Endothelial cell of umbilical vein (primary cell): ENCODE results near the gene RPRD1A. TPM values are rescaled to one million over a fixed set of nuclear protein-coding genes. Genes with fewer than 3 reads are reported as not detected.
"Not testable (repeated sequence)": the region's sequence is repeated elsewhere in the genome, so short reads cannot be mapped to it uniquely, and the experiment has no call there.

Experiments used
- BruUV-seq: library from RNA; stranded (reverse); fragments of 400-500 nt; replicated peaks from 2 replicates; lab custom pipeline; 2021; lab: Mats Ljungman, UMichigan
- CTCF ChIA-PET: fragments of 300-600, 350-600 bp; sonication (Branson Sonifier 250); formaldehyde crosslinking; loops from one replicate; lab custom pipeline; 2021; ENCODE audit warnings: antibody characterized with exemption, inconsistent platforms; lab: Charles Lee
- POLR2A ChIA-PET: fragments of 300-600, 350-600 bp; sonication (Branson Sonifier 250); formaldehyde crosslinking; loops from one replicate; lab custom pipeline; 2021; ENCODE audit warnings: antibody characterized with exemption, inconsistent platforms; lab: Charles Lee
- DNase-seq: peaks from one replicate; pipeline ENCODE4 v3.0.0-alpha.2; 2011; ENCODE audit warnings: low read depth, low spot score
- FAIRE-seq: peaks from 2 replicates; lab custom pipeline; 2011; peaks lifted over from hg19 to GRCh38; lab: Jason Lieb, UNC
- H2AFZ ChIP-seq: 2 replicates; pipeline ENCODE4 v1.6.0; 2012; ENCODE audit warnings: low read depth, low read length, control low read depth, inconsistent platforms
- H3K27ac ChIP-seq: 2 replicates; pipeline ENCODE4 v1.5.1; 2011; ENCODE audit warnings: low read depth, mild to moderate bottlenecking, control low read depth, low read length, moderate library complexity; ENCODE audit not compliant: insufficient read depth
- H3K27me3 ChIP-seq, 2 experiments: 2 replicates each; pipeline versions ENCODE4 v1.6.0 to v1.6.1; 2011; ENCODE audit warnings: low read length in 2 of 2, mixed read lengths in 1 of 2; ENCODE audit not compliant: control insufficient read depth in 2 of 2, insufficient read depth in 2 of 2
- H3K36me3 ChIP-seq, 2 experiments: 2 replicates in 1 of 2; 3 replicates in 1 of 2; pipeline ENCODE4 v1.5.1; 2011; ENCODE audit warnings: low read length in 2 of 2, mild to moderate bottlenecking in 1 of 2, moderate library complexity in 1 of 2; ENCODE audit not compliant: control insufficient read depth in 2 of 2, insufficient read depth in 2 of 2; ENCODE audit errors: extremely low read depth in 1 of 2
- H3K4me1 ChIP-seq: 3 replicates; pipeline ENCODE4 v1.5.1; 2011; ENCODE audit warnings: mild to moderate bottlenecking, low read length; ENCODE audit not compliant: control insufficient read depth, insufficient read depth; ENCODE audit errors: extremely low read depth
- H3K4me2 ChIP-seq: 2 replicates; pipeline ENCODE4 v1.6.1; 2011; ENCODE audit warnings: low read length, control low read depth, mixed read lengths; ENCODE audit not compliant: insufficient read depth
- H3K4me3 ChIP-seq, 3 experiments: fragments of 200-600 bp in 1 of 3; sonication (generic), shearing (Covaris generic) in 1 of 3; replicated peaks in 1 of 3; 2 replicates each; pipeline ENCODE4 v1.5.1; 2011 to 2016; ENCODE audit warnings: control low read depth in 3 of 3, low read length in 3 of 3, mild to moderate bottlenecking in 2 of 3, inconsistent platforms in 1 of 3, low read depth in 1 of 3, moderate library complexity in 1 of 3; ENCODE audit not compliant: insufficient read depth in 1 of 3
- H3K79me2 ChIP-seq: 2 replicates; pipeline ENCODE4 v1.6.0; 2012; ENCODE audit warnings: low read length, inconsistent platforms; ENCODE audit not compliant: control insufficient read depth, insufficient read depth
- H3K9ac ChIP-seq: replicated peaks from 2 replicates; pipeline ENCODE3; 2011; ENCODE audit warnings: low read length, control low read depth; ENCODE audit not compliant: insufficient read depth; ENCODE audit errors: extremely low read depth
- H3K9me1 ChIP-seq: replicated peaks from 3 replicates; pipeline ENCODE4 v1.6.0; 2011; ENCODE audit warnings: mild to moderate bottlenecking, low read length; ENCODE audit not compliant: control insufficient read depth, insufficient read depth; ENCODE audit errors: extremely low read depth
- H3K9me3 ChIP-seq: replicated peaks from 2 replicates; pipeline ENCODE4 v1.5.1; 2012; ENCODE audit warnings: low read length, inconsistent platforms; ENCODE audit not compliant: control insufficient read depth, insufficient read depth
- H4K20me1 ChIP-seq: replicated peaks from 2 replicates; pipeline ENCODE3; 2011; ENCODE audit warnings: mild to moderate bottlenecking, low read length; ENCODE audit not compliant: control insufficient read depth, insufficient read depth; ENCODE audit errors: extremely low read depth
- FOS ChIP-seq: IDR thresholded peaks from 2 replicates; pipeline ENCODE4 v1.6.1; 2011; ENCODE audit warnings: mild to moderate bottlenecking, low read length, moderate library complexity, borderline replicate concordance; ENCODE audit not compliant: insufficient read depth
- JUN ChIP-seq: IDR thresholded peaks from 2 replicates; pipeline ENCODE4 v1.6.1; 2011; ENCODE audit warnings: borderline replicate concordance, low read depth; ENCODE audit not compliant: insufficient read length, insufficient read depth
- MYC ChIP-seq: IDR thresholded peaks from one replicate; pipeline ENCODE4 v1.6.1; 2011; ENCODE audit warnings: mild to moderate bottlenecking, low read depth, low read length
- POLR2A ChIP-seq: IDR thresholded peaks from 2 replicates; pipeline ENCODE4 v1.6.1; 2012; ENCODE audit warnings: low read depth, mild to moderate bottlenecking, control low read depth, low read length
- POLR2AphosphoS5 ChIP-seq: IDR thresholded peaks from 2 replicates; pipeline ENCODE4 v1.6.1; 2012; ENCODE audit warnings: low read depth, mild to moderate bottlenecking, control low read depth, low read length, moderate library complexity; ENCODE audit not compliant: insufficient read depth
- dilution Hi-C: fragments of 300-500 bp; cut with MboI; formaldehyde crosslinking; loops from one replicate; pipeline ENCODE4 v1.15.0; 2019; ENCODE audit warnings: low sequenced_read_pairs; ENCODE audit not compliant: extremely low pct_ligation_motif_present
- intact Hi-C: fragments of 100-400 bp; cut with micrococcal nuclease; formaldehyde crosslinking; loops from one replicate; pipeline ENCODE4 v1.10.0; 2022
- polyA plus RNA-seq, 4 experiments: library from polyadenylated mRNA; depleted of rRNA in 3 of 4; stranded (reverse) in 3 of 4; unstranded in 1 of 4; fragments of >200 nt; gene quantifications; 2 replicates each; pipeline versions ENCODE4 v1.2.1 to v1.2.3, GENCODE V29; 2011 to 2012; ENCODE audit warnings: missing spikeins in 1 of 4
- total RNA-seq: library from RNA; stranded (reverse); gene quantifications from 2 replicates; pipeline ENCODE4 v1.2.3, GENCODE V29; 2021

Gene RPRD1A
- total and polyA plus RNA-seq, 2 donors (not counting 3 experiments of a cell fraction or from before 2014, with no cell fraction given): 13.5 to 50.7 TPM

- DNase-seq (no peak), FAIRE-seq (no peak)
- H4K20me1 ChIP-seq: no peaks in the 10 kb centered on the region
- TF ChIP-seq FOS: no peak
- no peak for TF ChIP-seq POLR2A
- TF ChIP-seq JUN: no peak
- TF ChIP-seq POLR2AphosphoS5: no peak
- no peak for TF ChIP-seq MYC
- no peaks in the 10 kb centered on the region for H3K79me2 ChIP-seq
- no peaks in the 10 kb centered on the region for H3K9me1 ChIP-seq
- no peaks in the 10 kb centered on the region for H3K4me1 ChIP-seq
- no peak overlapping the region for H3K27ac ChIP-seq
- H3K9me3 ChIP-seq: no peaks in the 10 kb centered on the region
- H3K36me3 ChIP-seq: no peaks in the 10 kb centered on the region
- H3K27me3 ChIP-seq: peaks cover 0 to 9% of the 10 kb centered on the region in 2 experiments
- CTCF ChIA-PET: interaction anchor here (0.6 to 1.6 kb wide), 2 partner anchors 12 to 190 kb away, joined by 3 to 5 read pairs; no protein-coding TSS in a partner anchor
- H2AFZ ChIP-seq: no peak overlapping the region
- no peak overlapping the region for H3K4me2 ChIP-seq
- H3K9ac ChIP-seq: no peak overlapping the region
- intact Hi-C loops: no loop called here
- BruUV-seq: no TSS peak
- no peak overlapping the region for H3K4me3 ChIP-seq
- POLR2A ChIA-PET: no interaction called here
- dilution Hi-C loops: no loop called here
Measured at GRCh38 chr18:36083729-36084128, 16.4 kb upstream of the RPRD1A start.

GRCh38 chr18:36081118-36081517, 13.8 kb upstream of the RPRD1A start:
- H3K9me1 ChIP-seq, H3K27ac ChIP-seq, H3K4me2 ChIP-seq, POLR2A ChIA-PET, H3K79me2 ChIP-seq, CTCF ChIA-PET, H3K9ac ChIP-seq, H2AFZ ChIP-seq, H3K9me3 ChIP-seq, dilution Hi-C loops, BruUV-seq, FAIRE-seq, intact Hi-C loops, DNase-seq, H4K20me1 ChIP-seq, H3K4me3 ChIP-seq, H3K4me1 ChIP-seq, H3K36me3 ChIP-seq: not testable (repeated sequence)
- peaks cover 3 to 12% of the 10 kb centered on the region in 2 experiments for H3K27me3 ChIP-seq
